GM12878 (cell line): ENCODE measurements around the gene DFFB.

Source experiments
- ATF2 ChIP-seq: IDR thresholded peaks from 2 replicates; pipeline ENCODE4 v1.6.1; 2012; ENCODE audit warnings: low read length, inconsistent platforms
- TF ChIP-seq, protein P1 (sequence below): IDR thresholded peaks from 2 replicates; pipeline ENCODE4 v1.6.1; 2012; ENCODE audit warnings: mild to moderate bottlenecking, low read depth, low read length

DNA sequence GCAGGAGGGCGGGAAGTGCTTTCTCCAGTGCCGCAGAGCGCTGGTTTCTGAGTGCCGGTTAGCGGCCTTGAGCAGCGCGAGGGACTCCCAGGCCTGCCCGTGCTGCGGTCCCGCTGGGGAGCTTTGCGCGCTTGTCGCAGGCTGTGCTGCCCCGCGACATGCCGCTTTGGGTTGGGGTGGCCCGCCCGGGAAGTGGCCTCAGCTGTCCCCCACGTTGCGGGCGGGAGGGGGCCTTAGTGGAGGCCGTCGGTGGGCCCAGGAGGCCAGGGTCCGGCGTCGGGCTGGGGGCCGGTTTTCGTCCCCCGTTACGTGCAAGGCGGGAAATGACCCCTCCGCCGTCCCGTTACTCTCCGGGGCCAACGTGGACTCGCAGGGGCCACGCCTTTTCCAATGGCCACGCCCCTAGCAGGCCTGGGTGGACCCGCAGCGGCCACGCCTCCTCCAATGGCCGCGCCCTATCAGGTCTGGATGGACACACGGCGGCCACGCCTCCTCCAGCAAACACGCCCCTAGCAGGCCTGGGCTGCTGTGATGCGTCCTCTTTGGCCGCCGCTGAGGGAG is 43.8 kb downstream of the DFFB start:
- no peak for TF ChIP-seq ATF2
- TF ChIP-seq, protein P1, sequence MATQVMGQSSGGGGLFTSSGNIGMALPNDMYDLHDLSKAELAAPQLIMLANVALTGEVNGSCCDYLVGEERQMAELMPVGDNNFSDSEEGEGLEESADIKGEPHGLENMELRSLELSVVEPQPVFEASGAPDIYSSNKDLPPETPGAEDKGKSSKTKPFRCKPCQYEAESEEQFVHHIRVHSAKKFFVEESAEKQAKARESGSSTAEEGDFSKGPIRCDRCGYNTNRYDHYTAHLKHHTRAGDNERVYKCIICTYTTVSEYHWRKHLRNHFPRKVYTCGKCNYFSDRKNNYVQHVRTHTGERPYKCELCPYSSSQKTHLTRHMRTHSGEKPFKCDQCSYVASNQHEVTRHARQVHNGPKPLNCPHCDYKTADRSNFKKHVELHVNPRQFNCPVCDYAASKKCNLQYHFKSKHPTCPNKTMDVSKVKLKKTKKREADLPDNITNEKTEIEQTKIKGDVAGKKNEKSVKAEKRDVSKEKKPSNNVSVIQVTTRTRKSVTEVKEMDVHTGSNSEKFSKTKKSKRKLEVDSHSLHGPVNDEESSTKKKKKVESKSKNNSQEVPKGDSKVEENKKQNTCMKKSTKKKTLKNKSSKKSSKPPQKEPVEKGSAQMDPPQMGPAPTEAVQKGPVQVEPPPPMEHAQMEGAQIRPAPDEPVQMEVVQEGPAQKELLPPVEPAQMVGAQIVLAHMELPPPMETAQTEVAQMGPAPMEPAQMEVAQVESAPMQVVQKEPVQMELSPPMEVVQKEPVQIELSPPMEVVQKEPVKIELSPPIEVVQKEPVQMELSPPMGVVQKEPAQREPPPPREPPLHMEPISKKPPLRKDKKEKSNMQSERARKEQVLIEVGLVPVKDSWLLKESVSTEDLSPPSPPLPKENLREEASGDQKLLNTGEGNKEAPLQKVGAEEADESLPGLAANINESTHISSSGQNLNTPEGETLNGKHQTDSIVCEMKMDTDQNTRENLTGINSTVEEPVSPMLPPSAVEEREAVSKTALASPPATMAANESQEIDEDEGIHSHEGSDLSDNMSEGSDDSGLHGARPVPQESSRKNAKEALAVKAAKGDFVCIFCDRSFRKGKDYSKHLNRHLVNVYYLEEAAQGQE, result no peak
